GM12874 (cell line): Measurements from ENCODE around the gene SH2B3.

Experiments
- TF ChIP-seq, protein P1 (sequence below): IDR thresholded peaks from 2 replicates; pipeline ENCODE4 v1.5.1; 2011; ENCODE audit warnings: low read depth, mild to moderate bottlenecking, control low read depth, low read length, moderate library complexity; ENCODE audit not compliant: insufficient read depth

The SH2B3 gene

DNA sequence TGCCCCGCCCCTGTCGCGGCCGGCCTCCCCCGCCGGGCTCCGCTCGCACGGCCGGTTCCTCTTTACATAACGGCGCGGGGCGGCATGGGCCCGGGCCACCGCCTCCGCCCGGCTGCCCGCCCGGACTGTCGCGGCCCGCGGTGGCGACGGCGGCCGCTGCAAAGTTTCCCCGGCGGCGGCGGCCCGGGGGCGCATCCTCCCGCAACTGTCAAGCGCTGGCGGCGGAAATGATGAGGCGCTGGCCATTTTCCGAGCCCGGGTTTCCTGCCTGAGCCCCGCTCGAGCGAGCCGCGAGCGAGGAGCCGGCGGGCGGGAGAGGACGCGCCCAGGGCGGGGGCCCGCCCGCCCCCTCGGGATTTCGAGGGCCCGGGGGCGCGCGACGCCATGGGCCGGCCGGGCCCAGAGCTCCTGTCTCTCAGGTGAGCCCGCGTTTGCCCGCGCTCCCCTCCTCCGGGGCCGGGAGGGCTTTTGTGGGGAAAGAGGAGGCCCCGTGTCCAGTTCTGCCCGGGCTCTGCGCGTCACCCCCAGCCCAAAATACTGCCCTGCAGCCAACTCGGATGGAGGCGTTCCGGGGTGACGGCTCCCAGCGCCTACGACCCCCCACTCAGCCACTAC is at the start of gene SH2B3:
Gene SH2B3, plus strand, starts transcription at position 65 of the 615 bp plus-strand sequence. CDS start 12,223 bp downstream, outside the sequence.
- TF ChIP-seq, protein P1, sequence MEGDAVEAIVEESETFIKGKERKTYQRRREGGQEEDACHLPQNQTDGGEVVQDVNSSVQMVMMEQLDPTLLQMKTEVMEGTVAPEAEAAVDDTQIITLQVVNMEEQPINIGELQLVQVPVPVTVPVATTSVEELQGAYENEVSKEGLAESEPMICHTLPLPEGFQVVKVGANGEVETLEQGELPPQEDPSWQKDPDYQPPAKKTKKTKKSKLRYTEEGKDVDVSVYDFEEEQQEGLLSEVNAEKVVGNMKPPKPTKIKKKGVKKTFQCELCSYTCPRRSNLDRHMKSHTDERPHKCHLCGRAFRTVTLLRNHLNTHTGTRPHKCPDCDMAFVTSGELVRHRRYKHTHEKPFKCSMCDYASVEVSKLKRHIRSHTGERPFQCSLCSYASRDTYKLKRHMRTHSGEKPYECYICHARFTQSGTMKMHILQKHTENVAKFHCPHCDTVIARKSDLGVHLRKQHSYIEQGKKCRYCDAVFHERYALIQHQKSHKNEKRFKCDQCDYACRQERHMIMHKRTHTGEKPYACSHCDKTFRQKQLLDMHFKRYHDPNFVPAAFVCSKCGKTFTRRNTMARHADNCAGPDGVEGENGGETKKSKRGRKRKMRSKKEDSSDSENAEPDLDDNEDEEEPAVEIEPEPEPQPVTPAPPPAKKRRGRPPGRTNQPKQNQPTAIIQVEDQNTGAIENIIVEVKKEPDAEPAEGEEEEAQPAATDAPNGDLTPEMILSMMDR: no peak

DNA sequence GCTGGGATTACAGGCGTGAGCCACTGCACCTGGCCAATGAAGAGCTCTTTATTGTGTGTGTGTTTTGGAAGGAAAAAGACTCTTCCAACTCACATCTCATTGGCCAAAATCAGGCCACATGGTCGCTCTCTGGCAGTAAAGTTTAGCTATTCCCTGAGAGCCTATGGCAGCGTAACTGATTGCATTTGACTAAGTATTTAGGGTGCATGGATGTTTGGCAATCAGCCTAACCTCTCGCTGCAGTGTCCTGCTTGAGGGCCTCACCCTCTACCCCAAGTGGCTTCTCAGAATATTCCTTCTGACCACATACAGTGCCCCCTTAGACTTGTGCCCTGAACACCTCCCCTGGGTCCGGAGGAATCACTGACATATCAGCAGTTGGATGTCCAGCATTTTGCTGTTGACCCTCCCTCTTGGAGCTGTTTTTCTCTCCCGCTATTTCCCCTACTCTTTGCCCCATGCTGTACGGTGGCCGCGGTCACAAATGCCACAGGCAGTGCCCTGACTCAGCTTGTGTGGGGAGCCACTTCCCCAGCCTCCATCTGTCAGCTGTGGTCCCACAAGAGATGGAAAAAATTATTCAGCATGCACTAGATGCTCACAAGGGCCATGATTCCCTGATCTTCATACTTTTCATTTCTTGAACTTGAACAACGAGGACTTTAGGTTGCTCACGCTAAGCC is 46.4 kb upstream of the SH2B3 start:
- TF ChIP-seq, protein P1: no peak

DNA sequence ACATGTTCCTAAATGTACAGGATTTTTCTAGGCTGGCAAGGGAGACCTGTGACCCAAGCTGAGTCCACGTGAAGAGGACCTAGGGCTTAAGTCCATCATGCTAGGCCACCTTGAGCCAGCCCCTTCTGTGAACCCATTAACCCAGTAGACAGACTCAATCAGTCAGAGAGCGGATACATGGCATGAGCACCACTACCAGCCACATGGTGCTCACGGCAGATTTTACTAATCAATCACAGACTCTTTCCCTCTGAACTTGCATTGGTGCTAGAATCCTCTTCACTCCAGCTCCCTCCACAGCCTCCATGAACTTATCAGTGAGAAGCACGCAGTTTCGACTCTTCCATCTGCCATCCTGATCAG is 45.8 kb upstream of the SH2B3 start:
- TF ChIP-seq, protein P1: no peak

DNA sequence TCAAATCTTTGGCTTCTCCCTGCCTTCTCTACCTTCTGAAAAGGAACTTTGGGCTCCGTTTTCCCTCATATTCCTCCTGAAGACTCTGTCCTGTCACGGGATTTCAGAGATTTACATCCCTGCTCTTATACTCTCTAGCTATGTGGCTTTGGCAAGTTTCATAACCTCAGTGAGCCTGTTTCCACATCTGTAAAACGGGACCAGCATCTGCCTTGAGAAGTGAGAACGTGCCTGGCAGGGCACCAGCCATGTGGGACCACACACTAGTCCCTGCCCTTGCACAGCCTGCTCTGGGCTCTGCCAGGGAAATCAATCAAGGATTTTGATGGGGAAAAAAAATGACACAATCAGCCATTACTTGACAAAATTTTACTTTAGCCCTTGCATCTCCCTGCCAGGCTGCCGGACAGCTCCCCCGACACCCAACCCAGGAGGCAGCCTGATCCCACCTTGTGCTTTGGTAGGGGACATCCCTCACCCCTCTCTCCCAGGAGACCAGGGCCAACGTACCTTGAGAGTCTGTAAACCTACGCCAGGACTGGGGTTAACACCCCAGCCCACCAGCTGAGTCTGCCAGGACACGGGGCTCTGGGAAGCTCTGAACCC is 45.3 kb upstream of the SH2B3 start:
- TF ChIP-seq, protein P1: no peak

DNA sequence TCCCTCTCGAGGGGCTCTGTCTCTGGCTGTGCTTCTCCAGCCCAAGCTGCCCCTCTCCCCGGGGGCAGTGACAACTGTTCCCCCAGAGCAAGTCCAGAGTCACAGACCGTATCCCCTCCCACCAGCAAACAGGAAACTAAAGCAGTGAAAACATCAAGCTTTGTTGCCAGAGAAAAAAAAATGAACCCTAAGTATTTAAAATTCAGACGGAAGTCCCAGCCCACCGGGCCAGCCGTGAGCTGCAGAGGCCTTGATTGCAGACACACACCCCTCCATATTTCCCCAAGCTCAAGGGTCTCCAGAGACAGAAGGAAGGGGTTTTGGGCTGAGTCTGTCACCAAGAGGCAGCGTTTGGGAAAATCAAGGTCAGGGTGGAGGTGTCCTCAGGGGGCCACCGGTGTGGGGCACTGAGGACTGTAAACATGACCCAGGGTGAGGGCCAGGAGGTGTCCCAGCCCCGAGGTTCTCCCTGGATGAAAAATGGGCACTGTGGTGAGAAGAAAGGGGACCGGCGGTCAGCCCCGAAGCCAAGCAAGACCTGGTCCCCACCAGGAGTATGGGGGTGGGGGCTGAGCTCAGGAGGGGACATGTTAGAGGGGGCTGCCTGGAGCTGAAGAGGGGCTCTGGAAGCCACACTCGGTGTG is 44.5 kb upstream of the SH2B3 start:
- TF ChIP-seq, protein P1: no peak

DNA sequence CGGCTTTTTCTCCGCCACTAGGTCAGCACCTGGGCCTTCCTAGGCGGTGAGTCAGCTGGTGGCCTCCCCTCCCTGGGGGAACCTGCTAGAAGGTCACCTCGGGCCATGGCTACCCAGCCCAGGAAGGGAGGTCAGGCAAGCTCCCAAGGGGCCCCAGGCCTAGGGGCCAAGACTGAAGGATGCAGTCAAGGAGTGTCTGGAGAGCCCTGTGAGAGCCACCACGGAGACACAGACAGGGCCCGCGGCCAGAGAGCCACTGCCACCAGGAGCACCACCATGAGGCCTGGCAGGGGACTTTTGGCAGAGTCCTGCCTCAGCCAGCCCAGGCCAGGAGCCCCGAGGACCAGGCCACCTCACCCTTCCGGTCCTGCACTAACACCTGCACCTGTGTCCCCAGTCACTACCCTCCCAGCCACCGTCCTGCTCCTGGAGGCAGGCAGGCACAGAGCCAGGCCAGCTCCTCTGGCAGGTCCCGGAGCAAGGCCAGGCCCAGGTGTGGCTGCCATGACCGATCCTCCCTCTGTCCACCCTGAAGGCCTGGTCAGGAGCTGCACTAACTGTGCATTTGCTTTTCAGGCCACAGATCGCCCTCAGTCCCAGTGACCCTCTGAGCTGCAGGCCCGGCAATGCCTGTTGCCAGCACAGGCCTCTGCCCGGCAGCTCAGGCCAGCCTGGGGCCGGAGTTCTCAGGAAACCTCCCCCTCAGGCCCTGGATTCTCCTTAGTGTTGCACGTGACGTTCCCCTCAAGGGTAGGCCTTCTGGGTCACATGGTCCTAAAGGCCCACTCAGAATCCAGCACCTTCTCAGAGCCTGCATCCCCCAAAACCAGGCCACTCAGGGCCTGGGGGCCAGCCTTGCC is 43.8 kb upstream of the SH2B3 start:
- TF ChIP-seq, protein P1: no peak
